ENCODE measurements around the gene SLC15A1. TPM values are rescaled to one million over a fixed set of nuclear protein-coding genes. Genes with fewer than 3 reads are reported as not detected.
"Not testable (repeated sequence)": the region's sequence is repeated elsewhere in the genome, so short reads cannot be mapped to it uniquely, and the experiment has no call there.

Gene SLC15A1
- total RNA-seq, 1 experiment from 2014 or later: 2.6 TPM

DNA sequence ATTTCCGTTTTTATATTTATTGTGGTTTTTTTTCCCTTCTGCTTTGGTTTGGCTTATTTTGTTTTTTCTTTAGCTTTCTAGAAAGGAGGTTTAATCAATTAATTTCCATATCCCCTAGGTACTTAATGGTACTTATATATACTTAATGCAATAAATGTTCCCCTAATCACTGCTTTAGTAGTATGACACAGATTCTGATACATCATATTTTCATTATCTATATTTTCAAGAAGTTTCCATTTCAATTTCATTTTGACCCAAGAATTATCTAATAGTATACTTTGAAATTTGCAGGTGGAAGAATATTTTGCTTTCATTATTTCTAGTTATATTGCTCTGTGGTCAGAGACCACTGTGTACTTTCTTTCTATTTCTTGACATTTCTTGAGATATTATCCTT lies 109.0 kb downstream of the SLC15A1 start (continued):
- TF ChIP-seq, protein P1, sequence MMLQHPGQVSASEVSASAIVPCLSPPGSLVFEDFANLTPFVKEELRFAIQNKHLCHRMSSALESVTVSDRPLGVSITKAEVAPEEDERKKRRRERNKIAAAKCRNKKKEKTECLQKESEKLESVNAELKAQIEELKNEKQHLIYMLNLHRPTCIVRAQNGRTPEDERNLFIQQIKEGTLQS (IDR thresholded peaks at IDR 0.05): no peak
- no peak for TF ChIP-seq FOSL1 (IDR thresholded peaks at IDR 0.05; ENCODE audit: low read depth)

DNA sequence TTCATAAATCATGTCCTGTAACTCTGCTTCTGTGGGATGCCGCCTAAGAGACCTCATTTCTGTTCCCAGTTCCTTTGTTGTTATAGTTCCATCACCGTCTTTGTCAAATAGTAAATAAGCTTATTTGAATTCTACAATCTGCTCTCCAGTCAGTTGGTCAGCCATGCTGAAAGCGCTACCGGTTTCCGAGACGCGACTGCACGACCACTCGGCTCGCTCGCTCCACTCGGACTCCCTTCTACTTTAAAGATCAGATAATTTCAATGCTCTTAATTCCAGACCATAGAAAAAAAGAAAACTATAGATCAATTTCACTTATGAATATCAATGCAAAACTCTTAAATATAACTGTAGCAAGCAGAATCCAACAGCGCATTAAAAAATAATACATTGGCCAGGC lies 111.4 kb downstream of the SLC15A1 start:
- intact Hi-C loops (cut with micrococcal nuclease): no loop called here
- Histone ChIP-seq H3K27ac (ENCODE audit: low read depth, low read length) (no peak overlapping the region), H3K4me1 (ENCODE audit: control insufficient read depth in 1 of 2, insufficient read depth in 2 of 2, low read length in 2 of 2) (no peaks in the 10 kb centered on the region), H4K20me1 (ENCODE audit: insufficient read depth) (no peaks in the 10 kb centered on the region), H3K27me3 (ENCODE audit: insufficient read depth, low read length) (no peaks in the 10 kb centered on the region), H3K9me2 (ENCODE audit: insufficient read depth) (no peaks in the 10 kb centered on the region), H3K79me2 (ENCODE audit: insufficient read depth, low read length) (no peaks in the 10 kb centered on the region), H2AFZ (ENCODE audit: low read depth, low read length, poor library complexity, severe bottlenecking) (no peak overlapping the region), H3K4me3 (replicated peaks in 1 of 2; ENCODE audit: low read depth in 1 of 2, low read length in 2 of 2) (no peak overlapping the region), H3K4me2 (ENCODE audit: low read length) (no peak overlapping the region), H3K9me3 (ENCODE audit: control insufficient read depth in 1 of 2, insufficient read depth in 1 of 2, low read depth in 1 of 2, low read length in 2 of 2) (no peaks in the 10 kb centered on the region), H3K9ac (ENCODE audit: low read length) (no peak overlapping the region), H3K36me3 (ENCODE audit: control insufficient read depth in 1 of 2, insufficient read depth in 2 of 2, low read length in 2 of 2) (no peaks in the 10 kb centered on the region)
- BruUV-seq (replicated peaks): no TSS peak
- ATAC-seq (no peak), DNase-seq (ENCODE audit: low read depth, low spot score) (no peak)
- POLR2A ChIA-PET: no interaction called here
- CTCF ChIA-PET: no interaction called here
- RAD21 ChIA-PET (ENCODE audit: low non-redundant PET in 1 of 2, low total read pairs in 2 of 2, uncharacterized antibody in 2 of 2, unreplicated experiment in 2 of 2): interaction anchor here in 1 of 2 experiments (0.7 kb wide), 1 partner anchor 108 kb away, joined by 4 read pairs; no protein-coding TSS in a partner anchor
- TF ChIP-seq EZH2phosphoT487 (IDR thresholded peaks at IDR 0.05; ENCODE audit: borderline replicate concordance) (no peak), EGR1 (IDR thresholded peaks at IDR 0.05; ENCODE audit: low read depth) (no peak), ELF1 (IDR thresholded peaks at IDR 0.05; ENCODE audit: borderline replicate concordance, low read depth) (no peak), TCF7L2 (IDR thresholded peaks at IDR 0.05; ENCODE audit: borderline replicate concordance, extremely low read depth, insufficient read depth, insufficient read length) (no peak), SIN3A (IDR thresholded peaks at IDR 0.05; ENCODE audit: low read depth) (no peak), RAD21 (IDR thresholded peaks at IDR 0.05; ENCODE audit: low read depth) (no peak), CBX3 (IDR thresholded peaks at IDR 0.05; ENCODE audit: low read depth) (no peak), POLR2A (IDR thresholded peaks at IDR 0.05; ENCODE audit: borderline replicate concordance, extremely low read depth, insufficient read depth, insufficient read length) (no peak), SRF (IDR thresholded peaks at IDR 0.05; ENCODE audit: low read depth) (no peak), EZH2 (IDR thresholded peaks at IDR 0.05) (no peak), JUND (IDR thresholded peaks at IDR 0.05) (no peak), ZNF274 (IDR thresholded peaks at IDR 0.05; ENCODE audit: low read depth, low read length) (no peak), YY1 (IDR thresholded peaks at IDR 0.05; ENCODE audit: extremely low read depth, insufficient replicate concordance, low read depth, low read length) (no peak)
- TF ChIP-seq, protein P2, sequence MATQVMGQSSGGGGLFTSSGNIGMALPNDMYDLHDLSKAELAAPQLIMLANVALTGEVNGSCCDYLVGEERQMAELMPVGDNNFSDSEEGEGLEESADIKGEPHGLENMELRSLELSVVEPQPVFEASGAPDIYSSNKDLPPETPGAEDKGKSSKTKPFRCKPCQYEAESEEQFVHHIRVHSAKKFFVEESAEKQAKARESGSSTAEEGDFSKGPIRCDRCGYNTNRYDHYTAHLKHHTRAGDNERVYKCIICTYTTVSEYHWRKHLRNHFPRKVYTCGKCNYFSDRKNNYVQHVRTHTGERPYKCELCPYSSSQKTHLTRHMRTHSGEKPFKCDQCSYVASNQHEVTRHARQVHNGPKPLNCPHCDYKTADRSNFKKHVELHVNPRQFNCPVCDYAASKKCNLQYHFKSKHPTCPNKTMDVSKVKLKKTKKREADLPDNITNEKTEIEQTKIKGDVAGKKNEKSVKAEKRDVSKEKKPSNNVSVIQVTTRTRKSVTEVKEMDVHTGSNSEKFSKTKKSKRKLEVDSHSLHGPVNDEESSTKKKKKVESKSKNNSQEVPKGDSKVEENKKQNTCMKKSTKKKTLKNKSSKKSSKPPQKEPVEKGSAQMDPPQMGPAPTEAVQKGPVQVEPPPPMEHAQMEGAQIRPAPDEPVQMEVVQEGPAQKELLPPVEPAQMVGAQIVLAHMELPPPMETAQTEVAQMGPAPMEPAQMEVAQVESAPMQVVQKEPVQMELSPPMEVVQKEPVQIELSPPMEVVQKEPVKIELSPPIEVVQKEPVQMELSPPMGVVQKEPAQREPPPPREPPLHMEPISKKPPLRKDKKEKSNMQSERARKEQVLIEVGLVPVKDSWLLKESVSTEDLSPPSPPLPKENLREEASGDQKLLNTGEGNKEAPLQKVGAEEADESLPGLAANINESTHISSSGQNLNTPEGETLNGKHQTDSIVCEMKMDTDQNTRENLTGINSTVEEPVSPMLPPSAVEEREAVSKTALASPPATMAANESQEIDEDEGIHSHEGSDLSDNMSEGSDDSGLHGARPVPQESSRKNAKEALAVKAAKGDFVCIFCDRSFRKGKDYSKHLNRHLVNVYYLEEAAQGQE (IDR thresholded peaks at IDR 0.05; ENCODE audit: low read depth): no peak
- TF ChIP-seq, protein P1 (IDR thresholded peaks at IDR 0.05): no peak
- TF ChIP-seq, protein P3, sequence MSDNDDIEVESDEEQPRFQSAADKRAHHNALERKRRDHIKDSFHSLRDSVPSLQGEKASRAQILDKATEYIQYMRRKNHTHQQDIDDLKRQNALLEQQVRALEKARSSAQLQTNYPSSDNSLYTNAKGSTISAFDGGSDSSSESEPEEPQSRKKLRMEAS (IDR thresholded peaks at IDR 0.05): no peak

DNA sequence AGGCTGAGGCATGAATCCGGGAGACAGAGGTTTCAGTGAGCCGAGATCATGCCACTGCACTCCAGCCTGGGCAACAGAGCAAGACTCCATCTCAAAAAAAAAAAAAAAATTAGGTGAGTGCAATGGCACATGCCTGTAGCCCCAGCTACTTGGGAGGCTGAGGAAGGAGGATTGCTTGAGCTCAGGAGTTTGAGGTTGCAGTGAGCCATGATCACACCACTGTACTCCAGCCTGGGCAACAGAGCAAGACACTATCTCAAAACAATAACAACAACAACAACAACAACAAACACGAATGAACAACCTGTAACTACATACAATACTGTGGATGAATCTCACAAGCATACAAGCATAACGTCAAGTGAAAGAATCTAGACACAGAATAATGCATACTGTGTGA lies 112.7 kb downstream of the SLC15A1 start:
- H2AFZ ChIP-seq (ENCODE audit: low read depth, low read length, poor library complexity, severe bottlenecking); H4K20me1 ChIP-seq (ENCODE audit: insufficient read depth); H3K4me2 ChIP-seq (ENCODE audit: low read length); BruUV-seq (replicated peaks); RAD21 ChIA-PET (ENCODE audit: low non-redundant PET in 1 of 2, low total read pairs in 2 of 2, uncharacterized antibody in 2 of 2, unreplicated experiment in 2 of 2); H3K4me3 ChIP-seq (replicated peaks in 1 of 2; ENCODE audit: low read depth in 1 of 2, low read length in 2 of 2); H3K4me1 ChIP-seq (ENCODE audit: control insufficient read depth in 1 of 2, insufficient read depth in 2 of 2, low read length in 2 of 2); H3K9ac ChIP-seq (ENCODE audit: low read length); H3K27me3 ChIP-seq (ENCODE audit: insufficient read depth, low read length); intact Hi-C loops (cut with micrococcal nuclease); ATAC-seq; H3K36me3 ChIP-seq (ENCODE audit: control insufficient read depth in 1 of 2, insufficient read depth in 2 of 2, low read length in 2 of 2); POLR2A ChIA-PET; DNase-seq (ENCODE audit: low read depth, low spot score); H3K27ac ChIP-seq (ENCODE audit: low read depth, low read length); H3K9me2 ChIP-seq (ENCODE audit: insufficient read depth); CTCF ChIA-PET; H3K9me3 ChIP-seq (ENCODE audit: control insufficient read depth in 1 of 2, insufficient read depth in 1 of 2, low read depth in 1 of 2, low read length in 2 of 2); H3K79me2 ChIP-seq (ENCODE audit: insufficient read depth, low read length): not testable (repeated sequence)

Data from HCT116 (cell line).